Stimulated activated CD4-positive, alpha-beta T cell treated with anti-CD3 and anti-CD28 coated beads, Interleukin-2, amount 100 ng/mL, for 4 hours (primary cell): ENCODE data around the gene POLE.
"Not testable (repeated sequence)": the region's sequence is repeated elsewhere in the genome, so short reads cannot be mapped to it uniquely, and the experiment has no call there.

Source experiments
- DNase-seq: peaks from one replicate; pipeline ENCODE4 v3.0.0-alpha.2; 2020; ENCODE audit warnings: low read depth

The POLE gene

GRCh38 chr12:132611620-132612019 lies 75.5 kb downstream of the POLE start:
- no peak for DNase-seq

GRCh38 chr12:132610866-132611602 lies 76.1 kb downstream of the POLE start:
- no peak for DNase-seq

GRCh38 chr12:132610051-132610759 lies 76.9 kb downstream of the POLE start, which contains the start of gene LRCOL1:
Gene LRCOL1 (minus strand): TSS chr12:132610582. CDS start chr12:132606251, 4,331 bp downstream.
- DNase-seq = no peak

- no peak for DNase-seq
These were observed 78.6 kb downstream of the POLE start for GRCh38 chr12:132608231-132609171.

- no peak for DNase-seq
These were observed 80.2 kb downstream of the POLE start for GRCh38 chr12:132606927-132607326.

- no peak for DNase-seq
These were observed 80.7 kb downstream of the POLE start for GRCh38 chr12:132606466-132606865.

GRCh38 chr12:132605892-132606291 lies 81.2 kb downstream of the POLE start:
- DNase-seq = no peak

GRCh38 chr12:132604668-132605441 lies 82.3 kb downstream of the POLE start:
- no peak for DNase-seq

GRCh38 chr12:132604151-132604618 lies 83.0 kb downstream of the POLE start:
- DNase-seq = no peak

GRCh38 chr12:132603240-132604150 lies 83.6 kb downstream of the POLE start:
- no peak for DNase-seq

GRCh38 chr12:132602572-132603239 lies 84.4 kb downstream of the POLE start:
- no peak for DNase-seq

- DNase-seq = no peak
These were observed 85.8 kb downstream of the POLE start for GRCh38 chr12:132601171-132601883.

GRCh38 chr12:132600048-132601032 lies 86.8 kb downstream of the POLE start:
- no peak for DNase-seq

- DNase-seq = not testable (repeated sequence)
These were observed 87.6 kb downstream of the POLE start for GRCh38 chr12:132599502-132599901.

GRCh38 chr12:132597333-132598316 lies 89.5 kb downstream of the POLE start:
- DNase-seq = no peak

GRCh38 chr12:132596016-132596415 lies 91.1 kb downstream of the POLE start:
- DNase-seq = no peak

- DNase-seq = no peak
These were observed 92.0 kb downstream of the POLE start for GRCh38 chr12:132595183-132595582.
